ENCODE data around the gene PODXL2.

DNA sequence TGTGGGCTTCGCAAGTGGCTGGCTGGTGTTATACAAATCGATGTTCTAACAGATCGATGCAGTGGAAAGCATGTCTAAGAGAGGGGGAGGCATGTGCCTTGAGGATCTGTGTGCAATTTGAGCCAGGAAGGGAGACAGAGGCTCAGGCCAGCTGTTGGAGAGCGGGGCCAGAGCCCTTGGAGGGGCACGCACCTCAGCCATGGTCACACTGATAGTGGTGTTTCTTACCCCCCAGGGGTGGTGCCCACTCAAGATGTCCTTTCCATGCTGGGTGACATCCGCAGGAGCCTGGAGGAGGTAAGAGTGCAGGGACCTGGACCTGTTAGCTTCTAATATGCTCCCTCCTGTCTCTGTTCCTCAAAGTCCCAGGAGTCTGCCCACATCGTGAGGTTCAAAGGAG, 39.9 kb downstream of the PODXL2 start:
- TF ChIP-seq, protein P1, sequence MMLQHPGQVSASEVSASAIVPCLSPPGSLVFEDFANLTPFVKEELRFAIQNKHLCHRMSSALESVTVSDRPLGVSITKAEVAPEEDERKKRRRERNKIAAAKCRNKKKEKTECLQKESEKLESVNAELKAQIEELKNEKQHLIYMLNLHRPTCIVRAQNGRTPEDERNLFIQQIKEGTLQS (IDR thresholded peaks at IDR 0.05) = no peak
- TF ChIP-seq, protein P2, sequence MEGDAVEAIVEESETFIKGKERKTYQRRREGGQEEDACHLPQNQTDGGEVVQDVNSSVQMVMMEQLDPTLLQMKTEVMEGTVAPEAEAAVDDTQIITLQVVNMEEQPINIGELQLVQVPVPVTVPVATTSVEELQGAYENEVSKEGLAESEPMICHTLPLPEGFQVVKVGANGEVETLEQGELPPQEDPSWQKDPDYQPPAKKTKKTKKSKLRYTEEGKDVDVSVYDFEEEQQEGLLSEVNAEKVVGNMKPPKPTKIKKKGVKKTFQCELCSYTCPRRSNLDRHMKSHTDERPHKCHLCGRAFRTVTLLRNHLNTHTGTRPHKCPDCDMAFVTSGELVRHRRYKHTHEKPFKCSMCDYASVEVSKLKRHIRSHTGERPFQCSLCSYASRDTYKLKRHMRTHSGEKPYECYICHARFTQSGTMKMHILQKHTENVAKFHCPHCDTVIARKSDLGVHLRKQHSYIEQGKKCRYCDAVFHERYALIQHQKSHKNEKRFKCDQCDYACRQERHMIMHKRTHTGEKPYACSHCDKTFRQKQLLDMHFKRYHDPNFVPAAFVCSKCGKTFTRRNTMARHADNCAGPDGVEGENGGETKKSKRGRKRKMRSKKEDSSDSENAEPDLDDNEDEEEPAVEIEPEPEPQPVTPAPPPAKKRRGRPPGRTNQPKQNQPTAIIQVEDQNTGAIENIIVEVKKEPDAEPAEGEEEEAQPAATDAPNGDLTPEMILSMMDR (IDR thresholded peaks at IDR 0.05 in 2 of 3, conservative IDR thresholded peaks at IDR 0.05 in 1 of 3; ENCODE audit: borderline replicate concordance in 1 of 3, insufficient read depth in 1 of 3, low read depth in 2 of 3, low read length in 2 of 3) = no peak
